Astrocyte (in vitro differentiated cells and primary cell): ENCODE data around the gene PPP2R2B.

Experiments
- EZH2 ChIP-seq: IDR thresholded peaks from 2 replicates; pipeline ENCODE4 v1.6.1; 2012; ENCODE audit warnings: mild to moderate bottlenecking, low read length, inconsistent platforms; ENCODE audit not compliant: insufficient read depth
- TF ChIP-seq, protein P1 (sequence below): IDR thresholded peaks from 2 replicates; pipeline ENCODE4 v1.5.1; 2011; ENCODE audit warnings: low read depth, mild to moderate bottlenecking, inconsistent platforms, low read length, moderate library complexity; ENCODE audit not compliant: insufficient read depth

DNA sequence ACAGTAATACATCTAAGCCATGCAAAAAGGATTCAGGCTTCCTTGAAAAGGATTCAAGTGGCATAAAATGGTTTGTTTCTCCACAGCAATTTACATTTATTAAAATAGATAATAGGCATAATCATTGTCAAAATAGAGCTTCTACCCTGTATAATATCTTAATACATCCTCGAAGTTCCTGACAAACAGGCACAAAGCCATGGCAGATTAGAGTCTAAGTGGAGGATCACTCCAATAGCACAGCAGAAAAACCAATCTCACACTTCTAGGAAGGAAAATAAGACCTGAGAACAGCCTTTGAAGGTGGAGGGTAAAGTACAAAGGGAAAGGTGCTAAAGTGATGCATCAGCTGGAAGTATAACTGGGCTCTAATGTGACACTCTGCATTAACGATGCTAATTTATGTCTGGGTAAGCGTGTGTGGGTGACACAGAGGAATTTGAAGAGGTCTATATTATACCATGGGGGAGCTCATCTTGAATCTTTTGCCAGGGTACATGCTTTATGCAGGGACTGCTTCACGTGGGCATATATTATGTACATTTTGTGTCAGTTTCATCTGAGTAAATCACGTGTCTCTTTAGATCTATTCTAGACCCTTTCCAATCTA is 28.8 kb downstream of the PPP2R2B start:
- TF ChIP-seq, protein P1, sequence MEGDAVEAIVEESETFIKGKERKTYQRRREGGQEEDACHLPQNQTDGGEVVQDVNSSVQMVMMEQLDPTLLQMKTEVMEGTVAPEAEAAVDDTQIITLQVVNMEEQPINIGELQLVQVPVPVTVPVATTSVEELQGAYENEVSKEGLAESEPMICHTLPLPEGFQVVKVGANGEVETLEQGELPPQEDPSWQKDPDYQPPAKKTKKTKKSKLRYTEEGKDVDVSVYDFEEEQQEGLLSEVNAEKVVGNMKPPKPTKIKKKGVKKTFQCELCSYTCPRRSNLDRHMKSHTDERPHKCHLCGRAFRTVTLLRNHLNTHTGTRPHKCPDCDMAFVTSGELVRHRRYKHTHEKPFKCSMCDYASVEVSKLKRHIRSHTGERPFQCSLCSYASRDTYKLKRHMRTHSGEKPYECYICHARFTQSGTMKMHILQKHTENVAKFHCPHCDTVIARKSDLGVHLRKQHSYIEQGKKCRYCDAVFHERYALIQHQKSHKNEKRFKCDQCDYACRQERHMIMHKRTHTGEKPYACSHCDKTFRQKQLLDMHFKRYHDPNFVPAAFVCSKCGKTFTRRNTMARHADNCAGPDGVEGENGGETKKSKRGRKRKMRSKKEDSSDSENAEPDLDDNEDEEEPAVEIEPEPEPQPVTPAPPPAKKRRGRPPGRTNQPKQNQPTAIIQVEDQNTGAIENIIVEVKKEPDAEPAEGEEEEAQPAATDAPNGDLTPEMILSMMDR: no peak
- TF ChIP-seq EZH2: no peak
